Upper lobe of left lung (tissue), 6 donors: ENCODE results near the gene BPNT1. TPM values are rescaled to one million over a fixed set of nuclear protein-coding genes. Genes with fewer than 3 reads are reported as not detected.

Experiments
- ATAC-seq, 2 donors: fragments of 200-7000 bp; cut with Tn5 transposase; one replicate each; pipeline ENCODE4 v1.9.1; 2022; ENCODE audit warnings: mild to moderate bottlenecking in 2 of 2, moderate library complexity in 2 of 2; ENCODE audit not compliant: low FRiP score in 2 of 2
- DNase-seq, 2 donors: peaks; one replicate each; pipeline ENCODE4 v3.0.0-alpha.2; 2019 to 2020
- H3K27ac ChIP-seq, 4 donors: fragments of 200-600 bp; sonication (generic); one replicate each; pipeline ENCODE4 v1.5.1; 2016 to 2019
- H3K27me3 ChIP-seq, 4 donors: fragments of 200-600 bp; sonication (generic); one replicate each; pipeline ENCODE4 v1.5.1; 2017 to 2019
- H3K36me3 ChIP-seq, 4 donors: fragments of 200-600 bp; sonication (generic); one replicate each; pipeline ENCODE4 v1.5.1; 2016 to 2019
- H3K4me1 ChIP-seq, 4 donors: fragments of 200-600 bp; sonication (generic); one replicate each; pipeline ENCODE4 v1.5.1; 2018 to 2019
- H3K4me3 ChIP-seq, 4 donors: fragments of 200-600 bp; sonication (generic); one replicate each; pipeline ENCODE4 v1.5.1; 2017 to 2019; ENCODE audit warnings: mild to moderate bottlenecking in 2 of 4, moderate library complexity in 1 of 4
- H3K9me3 ChIP-seq, 4 donors: fragments of 200-600 bp; sonication (generic); one replicate each; pipeline ENCODE4 v1.5.1; 2018 to 2019
- CTCF ChIP-seq, 6 experiments: fragments of 450-650 bp in 4 of 6; fragments of 200-600 bp in 2 of 6; sonication (generic) in 2 of 6; IDR thresholded peaks; one replicate each; pipeline ENCODE4 v1.5.1; 2016 to 2019; ENCODE audit warnings: antibody characterized with exemption in 6 of 6
- EP300 ChIP-seq, 4 donors: sonication (generic); formaldehyde crosslinking; IDR thresholded peaks; one replicate each; pipeline ENCODE4 v1.5.1; 2017; ENCODE audit warnings: antibody characterized with exemption in 4 of 4, control low read depth in 2 of 4
- POLR2A ChIP-seq, 4 donors: fragments of 450-650 bp; IDR thresholded peaks; one replicate each; pipeline ENCODE4 v1.5.1; 2016 to 2017; ENCODE audit warnings: antibody characterized with exemption in 4 of 4, mild to moderate bottlenecking in 2 of 4
- POLR2AphosphoS5 ChIP-seq, 2 donors: sonication (generic); formaldehyde crosslinking; IDR thresholded peaks; one replicate each; pipeline ENCODE4 v1.5.1; 2017; ENCODE audit warnings: antibody characterized with exemption in 2 of 2
- WGBS, 2 donors: methylation state at CpG; one replicate each; pipeline ENCODE4 v1.1.5; 2017 to 2018; 5-methylcytosine and 5-hydroxymethylcytosine counted together
- total RNA-seq, 6 donors: library from RNA; depleted of rRNA in 4 of 6; stranded (reverse); fragments of >200 nt in 4 of 6; gene quantifications; one replicate each; pipeline versions ENCODE4 v1.1.0 to v1.2.1, GENCODE V29; 2016 to 2021
- donor health status: DM: no; HTN: no; CAD: no; lungs with moderate emphysema.
- donor health status: DM: no; HTN: yes; CAD: no; lungs with severe emphysema.

Gene BPNT1
- total RNA-seq, 6 donors from 2014 or later: 14.7 to 23.9 (median 21.7) TPM

GRCh38 chr1:220127076-220127475 is 37.5 kb upstream of the BPNT1 start:
- no peak for TF ChIP-seq POLR2AphosphoS5 (IDR thresholded peaks at IDR 0.05)
- TF ChIP-seq EP300 (IDR thresholded peaks at IDR 0.05): no peak
- no peak for TF ChIP-seq POLR2A (IDR thresholded peaks at IDR 0.05)
- no peak for TF ChIP-seq CTCF (IDR thresholded peaks at IDR 0.05)
- 85 to 88% methylated on average over 3 of the region's 3 CpGs for WGBS, 2 donors
- Histone ChIP-seq H3K36me3 (peaks cover 0 to 51% (median 13%) of the 10 kb centered on the region in 4 donors), H3K4me3 (no peak overlapping the region), H3K27me3 (no peaks in the 10 kb centered on the region), H3K9me3 (no peaks in the 10 kb centered on the region), H3K27ac (no peak overlapping the region), H3K4me1 (no peaks in the 10 kb centered on the region)
- DNase-seq (no peak), ATAC-seq (no peak)

GRCh38 chr1:220124542-220124941 is 35.0 kb upstream of the BPNT1 start:
- Histone ChIP-seq H3K27me3 (no peaks in the 10 kb centered on the region), H3K36me3 (peaks cover 0 to 48% (median 11%) of the 10 kb centered on the region in 4 donors), H3K4me1 (no peaks in the 10 kb centered on the region), H3K9me3 (no peaks in the 10 kb centered on the region), H3K27ac (no peak overlapping the region), H3K4me3 (no peak overlapping the region)
- TF ChIP-seq CTCF (IDR thresholded peaks at IDR 0.05): no peak
- 26 to 30% methylated on average over 1 of the region's 1 CpG for WGBS, 2 donors
- ATAC-seq (no peak), DNase-seq (no peak)

GRCh38 chr1:220123889-220124288 is 34.3 kb upstream of the BPNT1 start:
- ATAC-seq (no peak), DNase-seq (no peak)
- no peaks in the 10 kb centered on the region for H3K9me3 ChIP-seq
- no peak overlapping the region for H3K27ac ChIP-seq
- no peaks in the 10 kb centered on the region for H3K27me3 ChIP-seq
- TF ChIP-seq POLR2AphosphoS5 (IDR thresholded peaks at IDR 0.05) (no peak), POLR2A (IDR thresholded peaks at IDR 0.05) (no peak), CTCF (IDR thresholded peaks at IDR 0.05) (no peak), EP300 (IDR thresholded peaks at IDR 0.05) (no peak)
- no peaks in the 10 kb centered on the region for H3K4me1 ChIP-seq
- H3K36me3 ChIP-seq: peaks cover 0 to 41% (median 11%) of the 10 kb centered on the region in 4 donors
- H3K4me3 ChIP-seq: no peak overlapping the region

- no peak overlapping the region for H3K27ac ChIP-seq
Observed at GRCh38 chr1:220123066-220123465, 33.5 kb upstream of the BPNT1 start.

More at GRCh38 chr1:220123066-220123465, 33.5 kb upstream of the BPNT1 start:
- DNase-seq: no peak
- Histone ChIP-seq H3K36me3 (peaks cover 0 to 36% (median 11%) of the 10 kb centered on the region in 4 donors), H3K9me3 (no peaks in the 10 kb centered on the region), H3K4me1 (no peaks in the 10 kb centered on the region), H3K27me3 (no peaks in the 10 kb centered on the region), H3K4me3 (no peak overlapping the region)
- no peak for ATAC-seq
- TF ChIP-seq POLR2AphosphoS5 (IDR thresholded peaks at IDR 0.05) (no peak), POLR2A (IDR thresholded peaks at IDR 0.05) (no peak), CTCF (IDR thresholded peaks at IDR 0.05) (no peak)
